DMS53 (cell line): ENCODE data around the gene PDPK1.
A peak's percentile ranks its signal among the peaks of the same experiment; 100 is the strongest.
"Not testable (repeated sequence)": the region's sequence is repeated elsewhere in the genome, so short reads cannot be mapped to it uniquely, and the experiment has no call there.

Experiments
- DNase-seq: peaks from one replicate; lab custom pipeline; 2025; lab: John Stamatoyannopoulos, UW

The PDPK1 gene

GRCh38 chr16:2587891-2588565, 50.2 kb downstream of the PDPK1 start:
- DNase-seq: no peak

GRCh38 chr16:2591476-2592240, 53.8 kb downstream of the PDPK1 start:
- DNase-seq: no peak

- no peak for DNase-seq
Measured at GRCh38 chr16:2592786-2593185, 55.0 kb downstream of the PDPK1 start.

- DNase-seq: no peak
Measured at GRCh38 chr16:2595393-2596205, 57.8 kb downstream of the PDPK1 start.

GRCh38 chr16:2596747-2597559, 59.1 kb downstream of the PDPK1 start:
- no peak for DNase-seq

- no peak for DNase-seq
Measured at GRCh38 chr16:2597560-2597902, 59.7 kb downstream of the PDPK1 start.

GRCh38 chr16:2598133-2598641, 60.4 kb downstream of the PDPK1 start:
- no peak for DNase-seq

- no peak for DNase-seq
Measured at GRCh38 chr16:2598723-2599122, 60.9 kb downstream of the PDPK1 start.

- DNase-seq: not testable (repeated sequence)
Measured at GRCh38 chr16:2599165-2599564, 61.3 kb downstream of the PDPK1 start.

- DNase-seq: not testable (repeated sequence)
Measured at GRCh38 chr16:2599785-2600184, 62.0 kb downstream of the PDPK1 start.

GRCh38 chr16:2601301-2602025, 63.6 kb downstream of the PDPK1 start:
- DNase-seq: not testable (repeated sequence)

GRCh38 chr16:2602175-2602574, 64.4 kb downstream of the PDPK1 start:
- not testable (repeated sequence) for DNase-seq

GRCh38 chr16:2603165-2604015, 65.6 kb downstream of the PDPK1 start:
- DNase-seq: peak; percentile 96

GRCh38 chr16:2604016-2604369, 66.2 kb downstream of the PDPK1 start:
- DNase-seq: peak; percentile 22

GRCh38 chr16:2606820-2607219, 69.0 kb downstream of the PDPK1 start:
- DNase-seq: not testable (repeated sequence)

- not testable (repeated sequence) for DNase-seq
Measured at GRCh38 chr16:2609345-2609744, 71.5 kb downstream of the PDPK1 start.

GRCh38 chr16:2609827-2610470, 72.1 kb downstream of the PDPK1 start:
- DNase-seq: no peak

GRCh38 chr16:2610781-2611498, 73.1 kb downstream of the PDPK1 start:
- DNase-seq: no peak

- DNase-seq: no peak
Measured at GRCh38 chr16:2611499-2611862, 73.7 kb downstream of the PDPK1 start.
